B cell (primary cell): ENCODE results near the gene PTGDR. TPM values are rescaled to one million over a fixed set of nuclear protein-coding genes. Genes with fewer than 3 reads are reported as not detected.
A peak's percentile ranks its signal among the peaks of the same experiment; 100 is the strongest.

Experiments used
- ATAC-seq: fragments of 200-7000 bp; cut with Tn5 transposase; one replicate; pipeline ENCODE4 v1.10.0; 2021; ENCODE audit warnings: low read depth, mild to moderate bottlenecking, moderate number of reproducible peaks, moderate library complexity
- CTCF ChIA-PET: fragments of 350-600 bp; sonication (Branson Sonifier 250); formaldehyde crosslinking; loops from one replicate; lab custom pipeline; 2021; ENCODE audit warnings: antibody characterized with exemption, inconsistent platforms; lab: Charles Lee
- POLR2A ChIA-PET: fragments of 350-600 bp; sonication (Branson Sonifier 250); formaldehyde crosslinking; loops from one replicate; lab custom pipeline; 2021; ENCODE audit warnings: antibody characterized with exemption; lab: Charles Lee
- DNase-seq: peaks from one replicate; pipeline ENCODE4 v3.0.0; 2013
- H2AFZ ChIP-seq: 2 replicates; pipeline ENCODE4 v1.6.1; 2012; ENCODE audit warnings: mild to moderate bottlenecking, low read depth, low read length; ENCODE audit not compliant: insufficient read depth, poor library complexity, severe bottlenecking
- H3K27ac ChIP-seq, 2 donors: 1 replicate in 1 of 2; 2 replicates in 1 of 2; pipeline ENCODE4 v1.5.1; 2012 to 2013; ENCODE audit warnings: low read length in 2 of 2, mild to moderate bottlenecking in 2 of 2, moderate library complexity in 1 of 2
- H3K27me3 ChIP-seq, 4 experiments: fragments of 200-600 bp in 1 of 4; sonication (generic) in 1 of 4; replicated peaks in 1 of 4; 1 replicate in 2 of 4; 2 replicates in 2 of 4; pipeline versions ENCODE4 v1.6.1 to v1.7.0; 2013 to 2016; ENCODE audit warnings: low read length in 3 of 4, mild to moderate bottlenecking in 2 of 4, mixed read lengths in 1 of 4, moderate library complexity in 1 of 4; ENCODE audit not compliant: insufficient read depth in 4 of 4, control insufficient read depth in 3 of 4; ENCODE audit errors: control extremely low read depth in 1 of 4
- H3K36me3 ChIP-seq, 2 experiments: replicated peaks in 1 of 2; 1 replicate in 1 of 2; 2 replicates in 1 of 2; pipeline versions ENCODE4 v1.6.1 to v1.7.1; 2013; ENCODE audit warnings: low read length in 1 of 2; ENCODE audit not compliant: insufficient read depth in 2 of 2, control insufficient read depth in 1 of 2; ENCODE audit errors: control extremely low read depth in 1 of 2, extremely low read depth in 1 of 2
- H3K4me1 ChIP-seq, 2 donors: fragments of 200-600 bp in 1 of 2; sonication (generic) in 1 of 2; 1 replicate in 1 of 2; 2 replicates in 1 of 2; pipeline versions ENCODE4 v1.5.1 to v1.6.1; 2013 to 2017; ENCODE audit warnings: low read length in 2 of 2; ENCODE audit not compliant: control insufficient read depth in 2 of 2, insufficient read depth in 2 of 2
- H3K4me2 ChIP-seq: replicated peaks from 2 replicates; pipeline ENCODE3; 2012; ENCODE audit warnings: mild to moderate bottlenecking, low read depth, low read length; ENCODE audit not compliant: poor library complexity, severe bottlenecking
- H3K4me3 ChIP-seq, 5 experiments: fragments of 200-600 bp in 1 of 5; sonication (generic) in 1 of 5; 1 replicate in 3 of 5; 2 replicates in 2 of 5; pipeline versions ENCODE4 v1.5.1 to v1.7.0; 2011 to 2016; ENCODE audit warnings: low read length in 4 of 5, mild to moderate bottlenecking in 4 of 5, low read depth in 2 of 5, control low read depth in 1 of 5, moderate library complexity in 1 of 5; ENCODE audit not compliant: insufficient read depth in 1 of 5; ENCODE audit errors: control extremely low read depth in 1 of 5, extremely low read depth in 1 of 5
- H3K79me2 ChIP-seq: fragments of 200-600 bp; sonication (generic); one replicate; pipeline ENCODE4 v1.6.0; 2016; ENCODE audit warnings: low read length; ENCODE audit not compliant: control insufficient read depth, insufficient read depth
- H3K9ac ChIP-seq: fragments of 200-600 bp; sonication (generic); 2 replicates; pipeline ENCODE4 v1.6.1; 2017; ENCODE audit warnings: mild to moderate bottlenecking, low read length, moderate library complexity
- H3K9me3 ChIP-seq, 3 donors: one replicate each; pipeline versions ENCODE4 v1.6.1 to v1.7.1; 2013; ENCODE audit warnings: low read length in 2 of 3; ENCODE audit not compliant: control insufficient read depth in 2 of 3, insufficient read depth in 1 of 3; ENCODE audit errors: control extremely low read depth in 1 of 3
- H4K20me1 ChIP-seq: 2 replicates; pipeline ENCODE4 v1.6.0; 2012; ENCODE audit warnings: mild to moderate bottlenecking, low read length; ENCODE audit not compliant: insufficient read depth, control insufficient read depth, poor library complexity, severe bottlenecking
- H3K27ac Mint-ChIP-seq: one replicate; pipeline ENCODE4 v1.8.0; 2021; ENCODE audit warnings: mixed read lengths
- H3K27me3 Mint-ChIP-seq: one replicate; pipeline ENCODE4 v1.8.0; 2021; ENCODE audit warnings: mixed read lengths
- H3K4me1 Mint-ChIP-seq: one replicate; pipeline ENCODE4 v1.8.0; 2021; ENCODE audit warnings: mixed read lengths
- H3K4me3 Mint-ChIP-seq: one replicate; pipeline ENCODE4 v1.8.0; 2021; ENCODE audit warnings: mixed read lengths
- H3K9me3 Mint-ChIP-seq: one replicate; pipeline ENCODE4 v1.8.0; 2022; ENCODE audit warnings: mixed read lengths; ENCODE audit not compliant: insufficient read depth
- EZH2 ChIP-seq: IDR thresholded peaks from 2 replicates; pipeline ENCODE4 v1.6.1; 2012; ENCODE audit warnings: borderline replicate concordance, low read depth, mild to moderate bottlenecking, moderate library complexity, low read length; ENCODE audit not compliant: insufficient read depth, poor library complexity, severe bottlenecking
- WGBS: methylation state at CpG from one replicate; pipeline ENCODE4 v1.1.5; 2013; ENCODE audit warnings: missing lambda C conversion rate; ENCODE audit not compliant: insufficient coverage; 5-methylcytosine and 5-hydroxymethylcytosine counted together
- intact Hi-C: fragments of 100-400 bp; cut with micrococcal nuclease; formaldehyde crosslinking; loops from one replicate; pipeline ENCODE4 v1.10.0; 2022
- polyA plus RNA-seq: library from polyadenylated mRNA; depleted of rRNA; stranded (reverse); fragments of >200 nt; gene quantifications from 2 replicates; pipeline ENCODE4 v1.2.3, GENCODE V29; 2012
- total RNA-seq, 2 donors: library from RNA; stranded (reverse); fragments of 120-200 nt in 1 of 2; gene quantifications; 1 replicate in 1 of 2; 2 replicates in 1 of 2; pipeline versions ENCODE4 v1.2.3 to v1.2.4, GENCODE V29; 2013 to 2022
- TF ChIP-seq, protein P1 (sequence below): fragments of 200-600 bp; IDR thresholded peaks from one replicate; pipeline ENCODE4 v1.8.0; 2022; ENCODE audit warnings: antibody characterized with exemption, mild to moderate bottlenecking

The PTGDR gene
- total and polyA plus RNA-seq, 2 donors (not counting 1 experiment from before 2014, with no cell fraction given): 0.04 TPM; not detected in 1

DNA sequence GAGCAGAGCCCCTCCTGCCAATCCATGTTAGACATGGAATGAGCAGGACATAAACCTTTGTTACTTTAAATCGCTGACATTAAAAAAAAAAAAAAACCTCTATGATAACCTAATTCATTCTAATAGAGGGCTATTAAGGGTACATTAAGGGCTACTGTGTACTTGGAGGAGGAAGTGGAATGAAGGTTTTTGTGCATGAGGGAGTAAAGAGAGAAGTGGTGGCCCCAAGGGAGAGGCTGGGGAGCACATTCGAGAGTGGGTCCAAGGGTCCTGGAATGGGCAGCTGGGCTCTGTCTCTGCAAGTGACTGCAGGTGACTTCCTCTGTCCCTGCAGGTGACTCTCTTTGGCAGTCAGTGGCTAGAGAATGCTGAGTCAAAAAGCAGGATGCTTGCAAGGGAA is 32.1 kb upstream of the PTGDR start:
- DNase-seq: no peak
- H3K4me3 Mint-ChIP-seq: no peak overlapping the region

DNA sequence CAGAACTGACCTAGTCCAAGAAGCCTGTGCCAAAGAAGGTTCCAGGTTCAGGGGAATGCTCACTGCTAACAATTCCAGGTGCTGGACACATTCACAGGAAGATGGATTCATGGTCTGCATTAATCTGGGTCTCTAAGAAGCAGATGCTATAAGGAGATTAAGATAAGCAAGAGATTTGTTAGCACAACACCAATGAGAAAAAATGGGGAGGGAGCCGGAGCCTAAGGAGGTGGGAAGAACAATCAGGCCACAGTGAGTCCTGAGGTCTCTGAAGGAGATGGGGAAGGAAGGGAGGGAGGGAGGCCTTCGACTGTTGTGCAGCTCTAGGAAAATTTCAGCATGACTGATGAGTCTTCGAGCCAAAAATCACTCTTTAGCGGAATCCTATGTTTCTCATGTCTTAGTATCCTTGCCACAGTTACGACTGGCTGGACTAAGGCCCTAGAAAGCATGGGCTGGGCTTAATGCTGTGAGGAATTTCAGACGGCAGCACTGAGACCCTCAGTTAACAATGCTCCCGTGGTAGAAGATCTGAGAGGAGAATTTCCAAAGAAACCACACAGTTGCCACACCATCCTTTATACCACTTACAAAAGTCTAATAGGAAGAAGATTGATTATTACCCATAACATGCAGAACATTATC is 31.5 kb upstream of the PTGDR start:
- POLR2A ChIA-PET: no interaction called here
- intact Hi-C loops: no loop called here
- CTCF ChIA-PET: no interaction called here

More for the DNA sequence above, 32.1 kb upstream of the PTGDR start:
- no peak for ATAC-seq
- Mint-ChIP-seq H3K27ac (no peak overlapping the region), H3K9me3 (no peaks in the 10 kb centered on the region), H3K4me1 (peaks cover 20% of the 10 kb centered on the region), H3K27me3 (peaks cover 10% of the 10 kb centered on the region)
- no peaks in the 10 kb centered on the region for H4K20me1 ChIP-seq
- POLR2A ChIA-PET: no interaction called here
- H3K9me3 ChIP-seq: no peaks in the 10 kb centered on the region
- H3K4me1 ChIP-seq: peaks cover 13 to 18% of the 10 kb centered on the region in 2 donors
- no peaks in the 10 kb centered on the region for H3K36me3 ChIP-seq
- no peak overlapping the region for H3K27ac ChIP-seq
- peaks cover 0 to 11% (median 4%) of the 10 kb centered on the region in 4 experiments for H3K27me3 ChIP-seq
- CTCF ChIA-PET: no interaction called here
- H3K9ac ChIP-seq: no peak overlapping the region
- H3K4me3 ChIP-seq: no peak overlapping the region
- no peaks in the 10 kb centered on the region for H3K79me2 ChIP-seq
- no peak overlapping the region for H2AFZ ChIP-seq
- WGBS: 7% methylated on average over 1 of the region's 2 CpGs
- no peak for TF ChIP-seq EZH2
- TF ChIP-seq, protein P1, sequence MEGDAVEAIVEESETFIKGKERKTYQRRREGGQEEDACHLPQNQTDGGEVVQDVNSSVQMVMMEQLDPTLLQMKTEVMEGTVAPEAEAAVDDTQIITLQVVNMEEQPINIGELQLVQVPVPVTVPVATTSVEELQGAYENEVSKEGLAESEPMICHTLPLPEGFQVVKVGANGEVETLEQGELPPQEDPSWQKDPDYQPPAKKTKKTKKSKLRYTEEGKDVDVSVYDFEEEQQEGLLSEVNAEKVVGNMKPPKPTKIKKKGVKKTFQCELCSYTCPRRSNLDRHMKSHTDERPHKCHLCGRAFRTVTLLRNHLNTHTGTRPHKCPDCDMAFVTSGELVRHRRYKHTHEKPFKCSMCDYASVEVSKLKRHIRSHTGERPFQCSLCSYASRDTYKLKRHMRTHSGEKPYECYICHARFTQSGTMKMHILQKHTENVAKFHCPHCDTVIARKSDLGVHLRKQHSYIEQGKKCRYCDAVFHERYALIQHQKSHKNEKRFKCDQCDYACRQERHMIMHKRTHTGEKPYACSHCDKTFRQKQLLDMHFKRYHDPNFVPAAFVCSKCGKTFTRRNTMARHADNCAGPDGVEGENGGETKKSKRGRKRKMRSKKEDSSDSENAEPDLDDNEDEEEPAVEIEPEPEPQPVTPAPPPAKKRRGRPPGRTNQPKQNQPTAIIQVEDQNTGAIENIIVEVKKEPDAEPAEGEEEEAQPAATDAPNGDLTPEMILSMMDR: no peak
- peak overlapping the region; percentile 37 for H3K4me2 ChIP-seq
- intact Hi-C loops: no loop called here

More for the DNA sequence above, 31.5 kb upstream of the PTGDR start:
- H3K27me3 Mint-ChIP-seq: peaks cover 10% of the 10 kb centered on the region
- Histone ChIP-seq H2AFZ (no peak overlapping the region), H3K4me3 (no peak overlapping the region), H3K4me1 (peaks cover 13 to 18% of the 10 kb centered on the region in 2 donors), H3K27me3 (peaks cover 0 to 11% (median 4%) of the 10 kb centered on the region in 4 experiments), H3K9ac (no peak overlapping the region), H3K79me2 (no peaks in the 10 kb centered on the region), H4K20me1 (no peaks in the 10 kb centered on the region), H3K4me2 (peak overlapping the region; percentile 37), H3K27ac (no peak overlapping the region), H3K36me3 (no peaks in the 10 kb centered on the region), H3K9me3 (no peaks in the 10 kb centered on the region)
- WGBS: 80% methylated on average over 4 of the region's 7 CpGs
- no peak overlapping the region for H3K4me3 Mint-ChIP-seq
- peaks cover 24% of the 10 kb centered on the region for H3K4me1 Mint-ChIP-seq
- ATAC-seq: no peak
- no peak overlapping the region for H3K27ac Mint-ChIP-seq
- H3K9me3 Mint-ChIP-seq: no peaks in the 10 kb centered on the region
- TF ChIP-seq, protein P1: no peak
- no peak for TF ChIP-seq EZH2
- DNase-seq: no peak
